BLaER1 (cell line): Measurements from ENCODE around the gene ACR.
"Not testable (repeated sequence)": the region's sequence is repeated elsewhere in the genome, so short reads cannot be mapped to it uniquely, and the experiment has no call there.

Experiments
- H3K27ac ChIP-seq: shearing (Covaris generic); formaldehyde crosslinking; 2 replicates; pipeline ENCODE4 v1.8.1; 2022
- H3K27me3 ChIP-seq: shearing (Covaris generic); formaldehyde crosslinking; 2 replicates; pipeline ENCODE4 v1.8.1; 2022
- H3K36me3 ChIP-seq: shearing (Covaris generic); formaldehyde crosslinking; 2 replicates; pipeline ENCODE4 v1.8.1; 2022
- H3K4me1 ChIP-seq: shearing (Covaris generic); formaldehyde crosslinking; 2 replicates; pipeline ENCODE4 v1.8.1; 2022
- H3K4me2 ChIP-seq: shearing (Covaris generic); formaldehyde crosslinking; 2 replicates; pipeline ENCODE4 v1.8.1; 2022
- H3K4me3 ChIP-seq: shearing (Covaris generic); formaldehyde crosslinking; 2 replicates; pipeline ENCODE4 v1.8.1; 2022
- H3K9ac ChIP-seq: shearing (Covaris generic); formaldehyde crosslinking; 2 replicates; pipeline ENCODE4 v1.8.1; 2022
- H3K9me3 ChIP-seq: shearing (Covaris generic); formaldehyde crosslinking; 2 replicates; pipeline ENCODE4 v1.8.1; 2022
- H4K20me1 ChIP-seq: shearing (Covaris generic); formaldehyde crosslinking; 2 replicates; pipeline ENCODE4 v1.8.1; 2022

ACR gene

GRCh38 chr22:50749302-50750074, 11.5 kb downstream of the ACR start:
- not testable (repeated sequence) for H3K27ac ChIP-seq, H3K4me1 ChIP-seq, H3K4me2 ChIP-seq, H3K27me3 ChIP-seq, H3K9ac ChIP-seq, H3K4me3 ChIP-seq, H3K36me3 ChIP-seq, H3K9me3 ChIP-seq, H4K20me1 ChIP-seq

- not testable (repeated sequence) for H3K9me3 ChIP-seq, H3K4me2 ChIP-seq, H3K4me3 ChIP-seq, H3K9ac ChIP-seq, H3K36me3 ChIP-seq, H4K20me1 ChIP-seq, H3K27me3 ChIP-seq, H3K27ac ChIP-seq
- H3K4me1 ChIP-seq, result 0 out of 2 replicates have a peak, but pooled peaks cover 11% of the 10 kb centered on the region
These were observed 17.2 kb downstream of the ACR start for GRCh38 chr22:50755251-50755650.

GRCh38 chr22:50756406-50756805, 18.4 kb downstream of the ACR start:
- Histone ChIP-seq H3K4me2 (peak overlapping the region; percentile 67; the same call in 1 of the 2 replicates), H3K4me3 (0 out of 2 replicates have a peak overlapping the region, but pooled peaks have one; percentile 62), H3K4me1 (0 out of 2 replicates have a peak, but pooled peaks cover 11% of the 10 kb centered on the region)
- not testable (repeated sequence) for H3K9me3 ChIP-seq, H3K27ac ChIP-seq, H3K36me3 ChIP-seq, H3K9ac ChIP-seq, H4K20me1 ChIP-seq, H3K27me3 ChIP-seq

- Histone ChIP-seq H3K9ac (peak overlapping the region; percentile 63; the same call in 1 of the 2 replicates), H3K4me2 (peak overlapping the region; percentile 67), H3K27ac (peak overlapping the region; percentile 51; the same call in 1 of the 2 replicates), H3K4me3 (peak overlapping the region; percentile 62), H3K4me1 (0 out of 2 replicates have a peak, but pooled peaks cover 11% of the 10 kb centered on the region)
- not testable (repeated sequence) for H4K20me1 ChIP-seq, H3K9me3 ChIP-seq, H3K27me3 ChIP-seq, H3K36me3 ChIP-seq
These were observed 19.0 kb downstream of the ACR start for GRCh38 chr22:50756949-50757491.

GRCh38 chr22:50759597-50760341, 21.8 kb downstream of the ACR start:
- 0 out of 2 replicates have a peak, but pooled peaks cover 11% of the 10 kb centered on the region for H3K4me1 ChIP-seq
- H3K4me2 ChIP-seq, H3K9ac ChIP-seq, H3K27ac ChIP-seq, H3K27me3 ChIP-seq, H3K4me3 ChIP-seq, H3K9me3 ChIP-seq, H3K36me3 ChIP-seq, H4K20me1 ChIP-seq: not testable (repeated sequence)

GRCh38 chr22:50761829-50762228, 23.8 kb downstream of the ACR start:
- H3K36me3 ChIP-seq, H4K20me1 ChIP-seq, H3K9me3 ChIP-seq, H3K27me3 ChIP-seq, H3K4me2 ChIP-seq, H3K27ac ChIP-seq, H3K9ac ChIP-seq, H3K4me3 ChIP-seq: not testable (repeated sequence)
- 0 out of 2 replicates have a peak, but pooled peaks cover 11% of the 10 kb centered on the region for H3K4me1 ChIP-seq

- not testable (repeated sequence) for H4K20me1 ChIP-seq, H3K9me3 ChIP-seq, H3K4me2 ChIP-seq, H3K27ac ChIP-seq, H3K9ac ChIP-seq, H3K27me3 ChIP-seq, H3K4me1 ChIP-seq, H3K36me3 ChIP-seq, H3K4me3 ChIP-seq
These were observed 26.3 kb downstream of the ACR start for GRCh38 chr22:50764288-50764687.

GRCh38 chr22:50775132-50775531, 37.1 kb downstream of the ACR start:
- not testable (repeated sequence) for H3K27ac ChIP-seq, H3K36me3 ChIP-seq, H4K20me1 ChIP-seq

GRCh38 chr22:50777631-50778030, 39.6 kb downstream of the ACR start:
- not testable (repeated sequence) for H3K9ac ChIP-seq, H3K27ac ChIP-seq, H3K36me3 ChIP-seq, H3K4me3 ChIP-seq, H3K9me3 ChIP-seq, H4K20me1 ChIP-seq, H3K4me2 ChIP-seq, H3K27me3 ChIP-seq, H3K4me1 ChIP-seq

More at GRCh38 chr22:50775132-50775531, 37.1 kb downstream of the ACR start:
- H3K4me2 ChIP-seq, H3K27me3 ChIP-seq, H3K9me3 ChIP-seq, H3K4me1 ChIP-seq, H3K9ac ChIP-seq, H3K4me3 ChIP-seq: not testable (repeated sequence)

GRCh38 chr22:50780244-50780643, 42.2 kb downstream of the ACR start:
- H3K4me3 ChIP-seq, H4K20me1 ChIP-seq, H3K4me1 ChIP-seq, H3K27me3 ChIP-seq, H3K27ac ChIP-seq, H3K36me3 ChIP-seq, H3K4me2 ChIP-seq, H3K9me3 ChIP-seq, H3K9ac ChIP-seq: not testable (repeated sequence)

GRCh38 chr22:50782253-50782652, 44.2 kb downstream of the ACR start:
- H3K27ac ChIP-seq, H3K9me3 ChIP-seq, H4K20me1 ChIP-seq, H3K36me3 ChIP-seq, H3K4me1 ChIP-seq, H3K27me3 ChIP-seq, H3K9ac ChIP-seq, H3K4me3 ChIP-seq: not testable (repeated sequence)
- H3K4me2 ChIP-seq, result peak overlapping the region; percentile 40

- peak within 1 kb of the TSS; percentile 66; the same call in 1 of the 2 replicates for H3K9ac ChIP-seq
- peak within 1 kb of the TSS; percentile 67 for H3K4me2 ChIP-seq
- not testable (repeated sequence) for H3K27me3 ChIP-seq, H3K9me3 ChIP-seq, H3K4me1 ChIP-seq, H4K20me1 ChIP-seq, H3K36me3 ChIP-seq, H3K27ac ChIP-seq
- peak within 1 kb of the TSS; percentile 68 for H3K4me3 ChIP-seq
These were observed 45.3 kb downstream of the ACR start, which contains the start of gene RABL2B for GRCh38 chr22:50783033-50783879. Gene RABL2B, minus strand, starts transcription at chr22:50783636. Its CDS starts 1,342 bp downstream, at chr22:50782294.

GRCh38 chr22:50783880-50784276, 45.9 kb downstream of the ACR start:
- H3K9ac ChIP-seq, result peak overlapping the region; percentile 53; the same call in 1 of the 2 replicates
- peak overlapping the region; percentile 68 for H3K4me3 ChIP-seq
- H3K4me1 ChIP-seq, H3K9me3 ChIP-seq, H4K20me1 ChIP-seq, H3K27me3 ChIP-seq, H3K36me3 ChIP-seq, H3K27ac ChIP-seq: not testable (repeated sequence)
- H3K4me2 ChIP-seq, result peak overlapping the region; percentile 55

- not testable (repeated sequence) for H3K4me1 ChIP-seq, H3K27ac ChIP-seq, H3K9me3 ChIP-seq, H3K27me3 ChIP-seq, H3K4me2 ChIP-seq, H4K20me1 ChIP-seq, H3K4me3 ChIP-seq, H3K36me3 ChIP-seq, H3K9ac ChIP-seq
These were observed 47.3 kb downstream of the ACR start for GRCh38 chr22:50785289-50785688.
